Gastroesophageal sphincter (tissue), 3 donors: ENCODE data around the gene ISM1.

Experiments used
- POLR2AphosphoS5 ChIP-seq: sonication (generic); formaldehyde crosslinking; IDR thresholded peaks from one replicate; pipeline ENCODE4 v1.6.1; 2017; ENCODE audit warnings: antibody characterized with exemption
- TF ChIP-seq, protein P1 (sequence below), 4 experiments: fragments of 200-600 bp in 2 of 4; fragments of 450-650 bp in 2 of 4; sonication (generic) in 1 of 4; IDR thresholded peaks; one replicate each; pipeline ENCODE4 v1.5.1; 2017 to 2019; ENCODE audit warnings: antibody characterized with exemption in 4 of 4, mild to moderate bottlenecking in 2 of 4, moderate library complexity in 2 of 4

- TF ChIP-seq POLR2AphosphoS5, result no peak
- TF ChIP-seq, protein P1, sequence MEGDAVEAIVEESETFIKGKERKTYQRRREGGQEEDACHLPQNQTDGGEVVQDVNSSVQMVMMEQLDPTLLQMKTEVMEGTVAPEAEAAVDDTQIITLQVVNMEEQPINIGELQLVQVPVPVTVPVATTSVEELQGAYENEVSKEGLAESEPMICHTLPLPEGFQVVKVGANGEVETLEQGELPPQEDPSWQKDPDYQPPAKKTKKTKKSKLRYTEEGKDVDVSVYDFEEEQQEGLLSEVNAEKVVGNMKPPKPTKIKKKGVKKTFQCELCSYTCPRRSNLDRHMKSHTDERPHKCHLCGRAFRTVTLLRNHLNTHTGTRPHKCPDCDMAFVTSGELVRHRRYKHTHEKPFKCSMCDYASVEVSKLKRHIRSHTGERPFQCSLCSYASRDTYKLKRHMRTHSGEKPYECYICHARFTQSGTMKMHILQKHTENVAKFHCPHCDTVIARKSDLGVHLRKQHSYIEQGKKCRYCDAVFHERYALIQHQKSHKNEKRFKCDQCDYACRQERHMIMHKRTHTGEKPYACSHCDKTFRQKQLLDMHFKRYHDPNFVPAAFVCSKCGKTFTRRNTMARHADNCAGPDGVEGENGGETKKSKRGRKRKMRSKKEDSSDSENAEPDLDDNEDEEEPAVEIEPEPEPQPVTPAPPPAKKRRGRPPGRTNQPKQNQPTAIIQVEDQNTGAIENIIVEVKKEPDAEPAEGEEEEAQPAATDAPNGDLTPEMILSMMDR (IDR thresholded peaks at IDR 0.05), result no peak
Measured at GRCh38 chr20:13249118-13249797, 28.2 kb downstream of the ISM1 start.
